Cardiac fibroblast (primary cell): ENCODE measurements around the gene AJUBA.

Experiments
- DNase-seq, 2 donors: peaks; one replicate each; pipeline versions ENCODE4 v3.0.0 to v3.0.0-alpha.2; 2010; ENCODE audit warnings: low read depth in 2 of 2
- H3K4me3 ChIP-seq, 2 donors: replicated peaks in 1 of 2; 1 replicate in 1 of 2; 2 replicates in 1 of 2; pipeline ENCODE4 v1.5.1; 2011; ENCODE audit warnings: low read depth in 2 of 2, low read length in 2 of 2, mild to moderate bottlenecking in 2 of 2, moderate library complexity in 1 of 2
- CTCF ChIP-seq: IDR thresholded peaks from one replicate; pipeline ENCODE4 v1.5.1; 2011; ENCODE audit warnings: low read depth, mild to moderate bottlenecking, low read length, inconsistent platforms

AJUBA gene

GRCh38 chr14:22980672-22981089, 1.7 kb downstream of the AJUBA start:
- H3K4me3 ChIP-seq, result peak overlapping the region; percentile 85 to 89
- peak; percentile 34 to 56 for DNase-seq
- no peak for TF ChIP-seq CTCF

- H3K4me3 ChIP-seq, result peak overlapping the region; percentile 50 to 85
- DNase-seq, result peak in 1 of 2 donors; percentile 12
- no peak for TF ChIP-seq CTCF
These were observed 2.5 kb downstream of the AJUBA start for GRCh38 chr14:22979748-22980392.

GRCh38 chr14:22978981-22979671, 3.2 kb downstream of the AJUBA start:
- H3K4me3 ChIP-seq, result no peak overlapping the region
- TF ChIP-seq CTCF, result no peak
- no peak for DNase-seq

- H3K4me3 ChIP-seq, result no peak overlapping the region
- TF ChIP-seq CTCF, result no peak
- DNase-seq, result peak in 1 of 2 donors; percentile 22
These were observed 3.9 kb downstream of the AJUBA start for GRCh38 chr14:22978487-22978837.

GRCh38 chr14:22977684-22978486, 4.5 kb downstream of the AJUBA start:
- DNase-seq, result peak; percentile 73 to 87
- TF ChIP-seq CTCF, result no peak
- H3K4me3 ChIP-seq, result no peak overlapping the region

- no peak for TF ChIP-seq CTCF
- no peak overlapping the region for H3K4me3 ChIP-seq
- no peak for DNase-seq
These were observed 5.0 kb downstream of the AJUBA start for GRCh38 chr14:22977434-22977683.
